Epithelial cell of prostate (primary cell): Measurements from ENCODE around the gene ACOX1.
"Not testable (repeated sequence)": the region's sequence is repeated elsewhere in the genome, so short reads cannot be mapped to it uniquely, and the experiment has no call there.

Experiments used
- DNase-seq: peaks from one replicate; pipeline ENCODE4 v3.0.0-alpha.2; 2011; ENCODE audit warnings: low read depth, low spot score
- H3K27ac ChIP-seq: fragments of 450-650 bp; 2 replicates; pipeline ENCODE4 v1.5.1; 2017; ENCODE audit warnings: mild to moderate bottlenecking

ACOX1 gene

GRCh38 chr17:75983501-75984181, 4.7 kb upstream of the ACOX1 start:
- no peak for DNase-seq
- peak overlapping the region; percentile 70 for H3K27ac ChIP-seq

GRCh38 chr17:75981019-75981615, 2.2 kb upstream of the ACOX1 start:
- peak overlapping the region; percentile 70 for H3K27ac ChIP-seq
- no peak for DNase-seq

- no peak for DNase-seq
Measured at GRCh38 chr17:75980188-75981018, 1.4 kb upstream of the ACOX1 start.

GRCh38 chr17:75979705-75980187, 780 bp upstream of the ACOX1 start:
- peak overlapping the region; percentile 94 for H3K27ac ChIP-seq
- DNase-seq = peak; percentile 24

More at GRCh38 chr17:75980188-75981018, 1.4 kb upstream of the ACOX1 start:
- H3K27ac ChIP-seq = peak overlapping the region; percentile 94

GRCh38 chr17:75976175-75976848, 2.7 kb downstream of the ACOX1 start:
- H3K27ac ChIP-seq = no peak overlapping the region
- DNase-seq = no peak

- DNase-seq = no peak
- no peak overlapping the region for H3K27ac ChIP-seq
Measured at GRCh38 chr17:75975757-75976174, 3.2 kb downstream of the ACOX1 start.

- H3K27ac ChIP-seq, DNase-seq: not testable (repeated sequence)
Measured at GRCh38 chr17:75975187-75975586, 3.8 kb downstream of the ACOX1 start.

- H3K27ac ChIP-seq = peak overlapping the region; percentile 57
Measured at GRCh38 chr17:75970626-75971025, 8.3 kb downstream of the ACOX1 start.

GRCh38 chr17:75970011-75970523, 8.9 kb downstream of the ACOX1 start:
- DNase-seq = no peak
- H3K27ac ChIP-seq = peak overlapping the region; percentile 57

More at GRCh38 chr17:75970626-75971025, 8.3 kb downstream of the ACOX1 start:
- DNase-seq = no peak

GRCh38 chr17:75969044-75969443, 9.9 kb downstream of the ACOX1 start:
- H3K27ac ChIP-seq, DNase-seq: not testable (repeated sequence)

GRCh38 chr17:75965468-75965867, 13.5 kb downstream of the ACOX1 start:
- H3K27ac ChIP-seq = no peak overlapping the region
- DNase-seq = no peak

GRCh38 chr17:75959839-75960511, 19.0 kb downstream of the ACOX1 start:
- no peak overlapping the region for H3K27ac ChIP-seq
- DNase-seq = no peak

GRCh38 chr17:75959051-75959838, 19.7 kb downstream of the ACOX1 start:
- no peak overlapping the region for H3K27ac ChIP-seq
- no peak for DNase-seq

- no peak overlapping the region for H3K27ac ChIP-seq
- no peak for DNase-seq
Measured at GRCh38 chr17:75950855-75951554, 28.0 kb downstream of the ACOX1 start.

GRCh38 chr17:75950421-75950820, 28.5 kb downstream of the ACOX1 start:
- DNase-seq = no peak
- no peak overlapping the region for H3K27ac ChIP-seq

GRCh38 chr17:75945211-75945610, 33.8 kb downstream of the ACOX1 start:
- no peak for DNase-seq
- H3K27ac ChIP-seq = no peak overlapping the region

- no peak overlapping the region for H3K27ac ChIP-seq
- DNase-seq = no peak
Measured at GRCh38 chr17:75943491-75943890, 35.5 kb downstream of the ACOX1 start.

GRCh38 chr17:75942473-75942872, 36.5 kb downstream of the ACOX1 start:
- no peak overlapping the region for H3K27ac ChIP-seq
- DNase-seq = no peak
